ENCODE measurements around the gene GZMM.

GZMM gene

DNA sequence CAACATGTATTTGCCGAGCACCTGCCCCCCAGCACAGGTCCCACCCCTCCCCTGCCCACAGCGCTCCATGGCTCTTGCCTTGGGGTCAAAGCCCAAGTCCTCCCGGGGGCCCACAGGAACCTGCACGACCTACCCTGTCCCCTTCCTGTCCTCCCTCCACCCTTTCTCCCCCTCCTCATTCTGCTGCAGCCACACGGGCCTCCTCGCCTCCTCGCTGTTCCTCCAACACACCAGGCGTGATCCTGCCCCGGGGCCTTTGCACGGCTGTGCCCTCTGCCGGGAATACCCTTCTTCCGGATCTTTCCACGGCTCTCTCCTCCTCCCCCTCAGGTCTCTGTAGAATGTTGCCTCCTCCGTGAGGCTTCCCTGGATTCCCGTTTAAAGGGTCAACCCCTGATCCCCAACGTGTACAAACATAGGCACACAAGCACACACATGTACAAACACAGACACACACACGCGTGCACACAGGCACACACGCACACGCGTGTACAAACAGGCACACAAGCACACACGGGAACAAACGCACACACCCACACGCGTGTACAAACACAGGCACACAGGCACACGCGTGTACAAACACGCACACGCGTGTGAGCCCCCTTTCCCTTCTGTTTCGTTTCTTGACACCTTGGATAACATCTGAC, 44.8 kb upstream of the GZMM start:
- Histone ChIP-seq H3K4me3 (ENCODE audit: extremely low read depth, insufficient read depth, low read length, poor library complexity, severe bottlenecking) (no peak overlapping the region), H3K36me3 (ENCODE audit: control insufficient read depth, insufficient read depth, low read length) (no peaks in the 10 kb centered on the region), H3K4me1 (ENCODE audit: control insufficient read depth, insufficient read depth, low read length, poor library complexity, severe bottlenecking) (no peaks in the 10 kb centered on the region), H3K27ac (ENCODE audit: low read depth, low read length, severe bottlenecking) (no peak overlapping the region), H3K9me3 (ENCODE audit: control insufficient read depth, low read length) (no peaks in the 10 kb centered on the region)
- WGBS, 2 experiments (ENCODE audit: insufficient coverage in 2 of 2): 80% methylated on average over 30 of the region's 31 CpGs

- WGBS, 2 experiments (ENCODE audit: insufficient coverage in 2 of 2): 82 to 91% methylated on average over 2 to 9 of the region's 17 CpGs
Observed at GRCh38 chr19:501646-502045, 42.2 kb upstream of the GZMM start.

GRCh38 chr19:504616-505015, 39.2 kb upstream of the GZMM start:
- 89 to 94% methylated on average over 14 of the region's 14 CpGs for WGBS, 2 experiments (ENCODE audit: insufficient coverage in 2 of 2)
- peaks cover 6% of the 10 kb centered on the region for H3K4me1 ChIP-seq (ENCODE audit: control insufficient read depth, insufficient read depth, low read length, poor library complexity, severe bottlenecking)
- no peak overlapping the region for H3K4me3 ChIP-seq (ENCODE audit: extremely low read depth, insufficient read depth, low read length, poor library complexity, severe bottlenecking)
- peaks cover 8% of the 10 kb centered on the region for H3K36me3 ChIP-seq (ENCODE audit: control insufficient read depth, insufficient read depth, low read length)
- no peak overlapping the region for H3K27ac ChIP-seq (ENCODE audit: low read depth, low read length, severe bottlenecking)
- H3K9me3 ChIP-seq (ENCODE audit: control insufficient read depth, low read length): no peaks in the 10 kb centered on the region

More at GRCh38 chr19:501646-502045, 42.2 kb upstream of the GZMM start:
- Histone ChIP-seq H3K9me3 (ENCODE audit: control insufficient read depth, low read length) (no peaks in the 10 kb centered on the region), H3K27ac (ENCODE audit: low read depth, low read length, severe bottlenecking) (no peak overlapping the region), H3K4me1 (ENCODE audit: control insufficient read depth, insufficient read depth, low read length, poor library complexity, severe bottlenecking) (no peaks in the 10 kb centered on the region), H3K4me3 (ENCODE audit: extremely low read depth, insufficient read depth, low read length, poor library complexity, severe bottlenecking) (no peak overlapping the region), H3K36me3 (ENCODE audit: control insufficient read depth, insufficient read depth, low read length) (no peaks in the 10 kb centered on the region)

DNA sequence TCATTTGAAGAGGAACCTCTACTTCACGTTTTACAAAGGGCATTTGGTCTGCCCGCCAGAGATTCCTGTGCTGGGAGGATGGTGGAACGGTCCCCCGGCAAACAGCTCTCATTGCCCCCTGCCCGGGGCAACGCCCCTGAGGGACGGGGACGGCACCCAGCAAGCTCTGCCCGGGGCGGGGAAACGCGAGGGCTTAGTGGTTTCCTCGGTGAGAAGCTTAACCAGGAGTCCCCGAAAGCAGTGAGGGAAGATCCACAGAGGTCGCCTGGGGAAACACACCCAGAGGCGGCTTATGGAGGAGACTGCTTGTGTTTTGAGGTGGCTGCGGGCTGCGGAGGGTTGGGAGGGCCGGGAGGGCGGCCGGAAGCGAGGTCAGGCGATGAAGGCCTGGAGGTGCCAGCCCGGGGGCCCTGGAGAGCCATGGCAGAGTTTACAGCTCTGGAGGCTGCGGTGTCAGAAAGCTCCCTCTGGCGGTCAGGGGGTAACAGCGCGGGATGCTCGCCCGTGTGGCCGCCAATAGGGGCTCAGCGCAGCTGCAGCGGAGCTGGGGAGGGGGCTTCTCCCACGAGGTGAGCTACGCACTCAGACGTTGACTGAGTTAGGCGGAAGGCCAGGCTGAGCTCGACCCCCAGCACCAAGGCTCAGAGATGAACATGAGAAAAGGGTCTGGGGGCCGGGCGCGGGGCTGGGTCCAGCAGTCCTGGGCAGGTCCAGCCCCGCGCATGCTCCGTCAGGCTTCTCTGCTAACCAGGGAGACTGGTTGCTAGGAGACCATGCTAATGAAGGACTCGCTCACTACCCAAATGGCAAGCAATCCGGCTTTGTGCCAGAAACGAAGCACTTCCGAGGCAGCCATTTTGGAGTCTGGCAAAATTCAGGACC, 37.2 kb upstream of the GZMM start:
- Histone ChIP-seq H3K27ac (ENCODE audit: low read depth, low read length, severe bottlenecking) (peak overlapping the region; percentile 98), H3K9me3 (ENCODE audit: control insufficient read depth, low read length) (no peaks in the 10 kb centered on the region), H3K4me1 (ENCODE audit: control insufficient read depth, insufficient read depth, low read length, poor library complexity, severe bottlenecking) (peaks cover 15% of the 10 kb centered on the region), H3K36me3 (ENCODE audit: control insufficient read depth, insufficient read depth, low read length) (peaks cover 11% of the 10 kb centered on the region), H3K4me3 (ENCODE audit: extremely low read depth, insufficient read depth, low read length, poor library complexity, severe bottlenecking) (peak overlapping the region; percentile 98)
- WGBS, 2 experiments (ENCODE audit: insufficient coverage in 2 of 2): 11 to 12% methylated on average over 41 to 46 of the region's 48 CpGs

GRCh38 chr19:507286-508203, 36.3 kb upstream of the GZMM start, which contains the start of gene TPGS1:
TSS of gene TPGS1 (plus strand) at chr19:507497. CDS start at chr19:507507, 10 bp downstream.
- H3K36me3 ChIP-seq (ENCODE audit: control insufficient read depth, insufficient read depth, low read length): peaks cover 11% of the 10 kb centered on the region
- peaks cover 15% of the 10 kb centered on the region for H3K4me1 ChIP-seq (ENCODE audit: control insufficient read depth, insufficient read depth, low read length, poor library complexity, severe bottlenecking)
- no peaks in the 10 kb centered on the region for H3K9me3 ChIP-seq (ENCODE audit: control insufficient read depth, low read length)
- H3K4me3 ChIP-seq (ENCODE audit: extremely low read depth, insufficient read depth, low read length, poor library complexity, severe bottlenecking): peak within 1 kb of the TSS; percentile 98
- H3K27ac ChIP-seq (ENCODE audit: low read depth, low read length, severe bottlenecking): peak within 1 kb of the TSS; percentile 98
- WGBS, 2 experiments (ENCODE audit: insufficient coverage in 2 of 2): 1% methylated on average over 71 to 78 of the region's 81 CpGs

DNA sequence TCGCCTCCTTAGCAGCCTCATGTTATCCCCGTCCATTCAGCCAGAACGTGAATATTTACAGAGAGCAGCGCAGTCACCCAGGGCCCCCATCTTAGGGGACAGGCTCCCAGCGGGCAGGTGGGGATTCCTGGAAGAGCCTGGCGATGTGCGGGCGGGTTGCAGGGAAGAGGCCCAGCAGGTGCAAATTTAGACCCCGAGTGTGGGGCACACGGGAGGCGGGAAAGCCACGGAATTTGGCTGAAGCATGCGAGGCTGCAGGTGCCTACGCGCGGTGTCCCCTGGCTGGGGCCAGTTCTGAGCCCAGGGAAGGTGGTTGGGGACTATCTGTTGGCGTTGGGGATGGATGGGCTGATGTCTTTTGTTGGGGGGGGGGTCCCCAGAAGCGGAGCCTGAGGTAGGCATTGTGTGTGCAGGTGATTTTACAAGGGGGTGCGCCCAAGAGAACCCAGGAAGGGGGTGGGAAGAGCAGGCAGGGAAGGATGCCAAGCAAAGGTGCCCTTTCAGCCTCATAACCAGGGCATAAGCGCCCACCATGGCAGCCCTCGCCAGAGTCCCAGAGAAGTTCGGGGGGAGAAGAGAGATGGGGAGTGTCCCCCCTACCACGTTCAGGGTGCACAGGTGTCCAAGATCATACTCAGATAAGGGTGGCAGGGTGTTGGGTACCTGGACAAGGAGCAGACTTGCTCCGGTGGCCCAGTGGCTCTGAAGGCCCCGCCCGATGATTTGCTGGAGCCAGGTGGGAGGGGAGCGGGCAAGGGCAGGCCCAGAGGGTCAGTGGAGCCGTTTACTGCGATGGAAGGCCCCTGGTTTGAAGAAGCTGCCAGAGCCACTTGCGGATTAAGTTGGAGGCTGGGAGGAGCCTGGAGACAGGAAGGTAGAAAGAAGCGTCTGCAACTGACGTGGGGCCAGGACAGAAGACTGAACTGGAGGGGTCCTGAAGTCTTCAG, 35.4 kb upstream of the GZMM start:
- Histone ChIP-seq H3K4me1 (ENCODE audit: control insufficient read depth, insufficient read depth, low read length, poor library complexity, severe bottlenecking) (peaks cover 15% of the 10 kb centered on the region), H3K27ac (ENCODE audit: low read depth, low read length, severe bottlenecking) (no peak overlapping the region), H3K4me3 (ENCODE audit: extremely low read depth, insufficient read depth, low read length, poor library complexity, severe bottlenecking) (peak overlapping the region; percentile 98), H3K36me3 (ENCODE audit: control insufficient read depth, insufficient read depth, low read length) (peaks cover 11% of the 10 kb centered on the region), H3K9me3 (ENCODE audit: control insufficient read depth, low read length) (no peaks in the 10 kb centered on the region)
- 73 to 75% methylated on average over 26 to 29 of the region's 32 CpGs for WGBS, 2 experiments (ENCODE audit: insufficient coverage in 2 of 2)

DNA sequence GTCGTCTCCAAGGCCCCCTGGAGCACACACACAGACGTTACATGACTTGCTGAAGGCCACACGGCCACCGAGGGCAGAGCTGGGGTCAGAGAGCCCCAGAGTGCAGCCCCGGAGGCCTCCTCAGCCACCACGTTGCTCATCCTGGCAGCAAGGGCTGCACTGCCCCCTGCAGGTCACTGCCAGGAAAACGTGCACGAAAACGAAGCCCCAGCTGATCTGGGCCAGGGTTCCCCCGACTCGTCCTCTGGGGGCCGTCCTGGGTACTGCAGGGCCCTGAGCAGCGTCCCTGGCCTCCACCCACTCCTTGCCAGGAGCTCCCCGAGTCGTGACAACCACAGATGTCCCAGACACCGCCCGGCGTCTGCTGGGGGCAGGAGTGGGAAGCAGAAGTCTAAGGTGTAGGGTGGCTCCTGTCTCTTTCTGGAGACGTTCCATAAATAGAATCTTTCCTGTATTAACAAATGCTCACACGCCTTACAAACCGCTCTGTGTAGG, 33.2 kb upstream of the GZMM start:
- H3K4me3 ChIP-seq (ENCODE audit: extremely low read depth, insufficient read depth, low read length, poor library complexity, severe bottlenecking): peak overlapping the region; percentile 14
- H3K4me1 ChIP-seq (ENCODE audit: control insufficient read depth, insufficient read depth, low read length, poor library complexity, severe bottlenecking): peaks cover 15% of the 10 kb centered on the region
- WGBS, 2 experiments (ENCODE audit: insufficient coverage in 2 of 2): 14 to 22% methylated on average over 7 to 13 of the region's 21 CpGs
- peak overlapping the region; percentile 87 for H3K27ac ChIP-seq (ENCODE audit: low read depth, low read length, severe bottlenecking)
- peaks cover 20% of the 10 kb centered on the region for H3K36me3 ChIP-seq (ENCODE audit: control insufficient read depth, insufficient read depth, low read length)
- no peaks in the 10 kb centered on the region for H3K9me3 ChIP-seq (ENCODE audit: control insufficient read depth, low read length)

- H3K27ac ChIP-seq (ENCODE audit: low read depth, low read length, severe bottlenecking): peak overlapping the region; percentile 87
- peak overlapping the region; percentile 14 for H3K4me3 ChIP-seq (ENCODE audit: extremely low read depth, insufficient read depth, low read length, poor library complexity, severe bottlenecking)
- WGBS, 2 experiments (ENCODE audit: insufficient coverage in 2 of 2): 13 to 16% methylated on average over 14 to 25 of the region's 30 CpGs
- peaks cover 15% of the 10 kb centered on the region for H3K4me1 ChIP-seq (ENCODE audit: control insufficient read depth, insufficient read depth, low read length, poor library complexity, severe bottlenecking)
- H3K9me3 ChIP-seq (ENCODE audit: control insufficient read depth, low read length): no peaks in the 10 kb centered on the region
- peaks cover 20% of the 10 kb centered on the region for H3K36me3 ChIP-seq (ENCODE audit: control insufficient read depth, insufficient read depth, low read length)
Observed at GRCh38 chr19:511101-511851, 32.6 kb upstream of the GZMM start.

Measured in mesodermal cell (in vitro differentiated cells).